Activated gamma-delta T cell treated with anti-CD3 and anti-CD28 coated beads, Interleukin-2, amount 50 U/mL, for 16 hours (primary cell): ENCODE measurements around the gene NOS1.
A peak's percentile ranks its signal among the peaks of the same experiment; 100 is the strongest.
"Not testable (repeated sequence)": the region's sequence is repeated elsewhere in the genome, so short reads cannot be mapped to it uniquely, and the experiment has no call there.

ENCODE experiments used
- DNase-seq: peaks from one replicate; pipeline ENCODE4 v3.0.0-alpha.2; 2020; ENCODE audit warnings: low read depth

Gene NOS1

GRCh38 chr12:117262749-117263148 lies 98.7 kb downstream of the NOS1 start:
- DNase-seq: no peak

GRCh38 chr12:117261247-117261646 lies 100.2 kb downstream of the NOS1 start:
- no peak for DNase-seq

DNA sequence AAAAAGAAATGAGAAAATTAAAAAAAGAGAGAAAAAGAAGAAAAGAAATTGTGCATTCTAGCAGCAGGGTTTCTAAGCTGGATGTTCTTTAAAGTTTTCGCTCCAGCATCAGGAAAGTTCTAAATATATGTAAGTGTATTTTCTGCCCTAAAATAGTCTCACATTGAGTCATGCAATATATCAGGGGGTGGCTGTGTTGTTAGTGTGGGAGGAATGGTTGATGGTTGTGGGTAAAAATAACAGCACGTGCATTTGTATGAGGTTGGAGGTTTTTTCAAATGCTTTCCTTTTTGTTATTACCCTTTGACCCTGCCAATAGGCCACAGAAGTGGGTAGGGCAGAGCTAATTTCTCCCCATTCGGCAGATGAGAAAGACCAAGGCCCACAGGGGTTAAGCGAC lies 106.0 kb downstream of the NOS1 start:
- no peak for DNase-seq

DNA sequence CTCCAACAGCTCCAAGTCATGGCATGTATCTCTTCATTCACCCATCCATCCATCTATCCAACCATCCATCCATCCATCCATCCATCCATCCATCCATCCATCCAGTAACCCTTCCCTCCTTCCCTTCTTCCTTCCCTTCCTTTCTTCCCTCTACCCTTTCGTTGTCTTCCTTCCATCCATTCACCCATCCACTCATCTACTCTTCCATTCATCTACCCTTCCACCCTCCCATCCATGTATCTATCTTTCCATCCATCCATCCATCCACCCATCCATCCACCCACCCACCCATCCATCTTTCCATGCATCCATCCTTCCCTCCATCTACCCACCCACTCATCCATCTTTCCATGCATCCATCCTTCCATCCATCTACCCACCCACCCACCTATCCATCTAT lies 117.9 kb downstream of the NOS1 start:
- DNase-seq: no peak

GRCh38 chr12:117241697-117242096 lies 119.7 kb downstream of the NOS1 start:
- no peak for DNase-seq

DNA sequence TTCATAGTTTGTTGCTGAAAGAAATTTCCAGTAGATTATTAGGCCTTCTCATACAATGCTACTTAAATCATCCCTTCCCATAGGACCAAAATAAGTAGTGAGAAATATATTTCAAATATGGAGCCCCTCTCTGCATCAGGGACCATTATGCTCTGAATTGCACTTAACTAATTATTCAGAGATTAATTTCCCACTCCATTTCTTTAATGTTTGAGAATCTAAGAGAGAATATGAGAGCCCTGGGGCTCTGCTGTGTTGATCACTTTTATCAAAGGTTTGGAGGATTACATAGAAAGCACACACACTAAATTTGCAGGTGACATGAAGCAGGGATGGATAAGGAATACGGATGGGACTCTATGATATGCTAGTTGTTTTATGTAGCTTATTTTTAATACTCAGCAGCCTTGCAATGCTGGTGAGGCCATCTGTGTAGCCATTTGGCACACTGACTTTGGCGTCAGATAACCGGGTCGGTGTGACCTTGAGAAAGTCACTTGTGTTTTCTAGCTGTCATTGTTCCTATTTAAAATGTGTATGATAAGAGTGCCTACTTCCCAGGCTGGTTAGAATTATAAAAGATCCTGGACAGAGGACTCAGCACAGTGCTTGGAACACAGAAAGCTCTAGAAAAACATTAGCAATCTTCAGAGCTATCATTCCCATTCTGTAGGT lies 121.2 kb downstream of the NOS1 start:
- DNase-seq: no peak

DNA sequence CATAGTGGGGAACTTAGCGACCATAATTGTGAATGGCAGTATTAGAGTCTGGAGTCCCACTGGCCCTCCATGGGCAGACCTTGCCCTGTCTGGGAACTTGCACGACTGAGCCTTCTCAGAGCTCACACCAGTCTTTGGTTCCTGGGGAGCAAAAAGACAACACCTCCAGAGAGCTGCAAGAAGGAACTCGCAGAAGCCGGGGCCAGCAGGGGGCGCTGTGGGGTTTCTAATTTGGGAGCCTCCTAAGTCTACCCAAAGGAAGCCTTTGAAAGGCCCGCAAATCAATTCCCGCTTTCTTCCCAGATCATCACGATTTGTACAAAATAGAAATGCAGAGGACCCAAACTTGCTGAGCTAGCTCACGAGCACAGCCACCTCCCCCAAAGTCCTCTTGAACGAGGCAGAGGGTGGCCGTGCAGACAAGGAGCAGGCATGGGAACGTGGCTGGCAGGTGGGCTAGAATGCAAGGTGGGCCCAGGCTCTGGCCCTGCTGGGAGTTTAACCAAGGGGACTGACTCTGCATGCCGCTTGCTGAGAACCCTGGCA lies 124.9 kb downstream of the NOS1 start:
- DNase-seq: peak; percentile 53

GRCh38 chr12:117235261-117235660 lies 126.2 kb downstream of the NOS1 start:
- DNase-seq: no peak

GRCh38 chr12:117234441-117234840 lies 127.0 kb downstream of the NOS1 start:
- no peak for DNase-seq

DNA sequence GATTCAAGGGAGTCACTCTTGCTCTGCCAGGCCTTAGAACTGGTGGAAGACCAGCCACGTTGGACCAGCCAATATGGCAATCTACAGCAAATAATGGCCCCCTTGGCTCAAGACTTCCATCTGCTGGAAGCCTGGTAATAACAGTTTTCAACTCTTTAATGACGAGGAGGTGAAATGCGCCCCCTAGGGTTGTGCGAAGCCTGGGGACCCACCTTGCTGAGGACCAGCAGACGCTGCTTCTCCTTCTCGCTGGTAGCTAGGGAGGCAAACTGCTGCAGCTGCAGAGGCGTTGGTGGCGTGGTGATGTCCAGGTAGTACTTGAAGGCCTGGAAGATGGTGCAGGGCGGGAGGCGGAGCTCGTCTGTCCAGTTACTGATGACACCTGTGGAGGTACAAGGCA lies 129.7 kb downstream of the NOS1 start:
- DNase-seq: no peak

DNA sequence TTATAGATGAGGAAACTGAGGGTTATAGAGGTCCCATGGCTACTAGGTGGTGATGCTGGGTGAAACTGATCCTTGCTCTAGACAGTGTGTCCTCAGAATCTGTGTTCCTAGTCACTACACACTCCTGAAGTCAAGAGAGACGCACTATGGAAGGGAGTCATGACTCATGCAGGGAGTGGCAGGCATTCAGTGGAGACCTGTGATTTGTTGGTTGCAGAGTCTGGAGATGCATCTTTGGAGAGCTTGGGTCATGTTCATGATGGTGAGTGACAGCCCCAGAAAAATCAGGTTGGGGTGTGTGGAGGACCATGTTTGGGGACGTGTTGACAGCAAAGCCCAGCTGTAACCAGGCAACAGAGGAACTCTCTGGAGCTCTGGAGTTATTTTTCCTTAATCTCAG lies 133.2 kb downstream of the NOS1 start:
- no peak for DNase-seq

DNA sequence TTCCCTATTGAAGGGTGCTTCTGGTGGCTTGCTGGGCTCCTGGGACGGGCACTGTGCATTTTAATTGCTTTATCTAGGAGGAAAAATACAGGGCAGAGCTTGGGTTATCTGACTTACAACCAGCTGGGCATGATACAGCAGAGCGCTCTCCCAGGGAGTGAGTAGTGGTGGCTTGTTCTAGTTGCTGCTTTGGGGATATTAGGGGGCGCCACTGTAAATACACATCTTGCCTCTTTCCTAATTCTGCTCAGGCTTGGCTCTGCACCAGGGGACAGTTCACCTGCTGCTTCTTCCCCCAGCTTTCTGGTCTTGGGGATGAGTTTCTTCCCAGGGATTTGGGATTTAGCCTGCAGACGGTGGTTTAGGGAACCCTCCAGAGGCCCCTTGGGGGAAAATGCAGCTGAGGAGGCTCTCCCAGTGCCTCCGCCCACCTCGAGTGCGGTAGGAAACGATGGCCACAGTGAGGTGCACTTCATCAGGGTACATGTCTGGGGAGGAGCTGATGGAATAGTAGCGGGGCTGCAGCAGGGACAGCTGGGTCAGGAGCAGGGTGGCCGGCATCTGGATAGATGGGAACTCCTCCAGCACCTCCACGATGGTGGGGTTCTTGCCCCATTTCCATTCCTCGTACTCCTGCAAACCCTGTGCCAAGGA lies 134.3 kb downstream of the NOS1 start:
- no peak for DNase-seq

DNA sequence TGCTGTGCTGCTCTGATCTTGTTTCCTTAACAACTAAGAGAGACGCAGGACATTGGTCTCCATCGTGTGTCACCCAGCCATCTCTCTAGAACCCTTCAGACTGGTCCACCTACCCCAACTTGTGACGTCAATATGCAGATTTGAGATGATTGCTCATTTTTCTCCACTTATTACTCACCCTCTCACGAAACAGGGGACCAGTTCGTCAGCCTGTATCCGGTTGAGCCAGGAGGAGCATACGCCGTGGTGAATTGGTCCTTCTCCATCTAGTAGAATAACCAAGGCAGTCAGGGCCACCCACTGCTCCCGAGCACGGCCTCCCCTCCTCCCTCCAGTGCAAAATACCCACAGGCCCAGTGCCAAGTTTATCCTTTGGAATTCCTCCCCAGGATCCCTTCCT lies 134.9 kb downstream of the NOS1 start:
- no peak for DNase-seq

GRCh38 chr12:117225179-117225578 lies 136.2 kb downstream of the NOS1 start:
- DNase-seq: no peak

- DNase-seq: not testable (repeated sequence)
Measured at GRCh38 chr12:117220947-117221346, 140.5 kb downstream of the NOS1 start.

GRCh38 chr12:117218149-117218548 lies 143.3 kb downstream of the NOS1 start:
- DNase-seq: no peak

DNA sequence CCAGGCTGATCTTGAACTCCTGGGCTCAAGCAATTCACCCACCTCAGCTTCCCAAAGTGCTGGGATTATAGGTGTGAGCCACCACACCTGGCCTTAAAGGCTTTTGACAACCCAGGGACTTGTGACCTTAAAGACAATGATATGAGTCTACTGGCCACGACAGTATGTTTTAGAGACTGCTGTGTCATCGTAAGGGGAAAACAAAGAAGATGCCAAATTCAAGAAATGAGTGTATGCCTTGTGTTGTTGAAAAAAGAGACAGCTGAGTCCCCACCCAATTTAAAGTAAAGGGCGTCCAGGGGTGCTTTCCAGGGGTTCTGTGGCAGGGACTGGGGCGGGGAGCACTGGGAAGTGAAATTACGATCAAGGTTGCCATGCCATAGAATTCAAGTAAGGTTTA lies 144.7 kb downstream of the NOS1 start:
- no peak for DNase-seq

DNA sequence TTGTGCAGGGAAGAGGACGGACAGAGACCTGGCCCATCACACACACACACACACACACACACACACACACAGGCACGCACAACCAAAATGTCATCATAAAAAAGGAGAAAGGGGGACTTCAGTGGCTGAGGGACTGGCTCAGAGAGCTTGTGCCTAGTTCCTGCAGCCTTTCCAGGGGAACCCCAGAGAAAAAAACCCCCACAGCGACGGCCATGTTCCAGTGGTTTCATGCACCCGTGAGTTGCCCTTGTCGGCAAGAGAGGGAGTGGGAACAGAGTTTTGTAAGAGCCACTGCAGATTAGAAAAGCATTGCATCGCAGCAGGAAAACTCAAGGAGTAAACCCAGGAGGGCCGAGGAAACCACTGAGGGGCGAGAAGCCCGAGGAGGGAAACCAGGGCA lies 146.6 kb downstream of the NOS1 start:
- DNase-seq: no peak

- DNase-seq: no peak
Measured at GRCh38 chr12:117213295-117213808, 148.1 kb downstream of the NOS1 start.

- DNase-seq: peak; percentile 39
Measured at GRCh38 chr12:117212563-117213190, 148.7 kb downstream of the NOS1 start.

GRCh38 chr12:117210266-117210918 lies 151.0 kb downstream of the NOS1 start:
- DNase-seq: no peak

DNA sequence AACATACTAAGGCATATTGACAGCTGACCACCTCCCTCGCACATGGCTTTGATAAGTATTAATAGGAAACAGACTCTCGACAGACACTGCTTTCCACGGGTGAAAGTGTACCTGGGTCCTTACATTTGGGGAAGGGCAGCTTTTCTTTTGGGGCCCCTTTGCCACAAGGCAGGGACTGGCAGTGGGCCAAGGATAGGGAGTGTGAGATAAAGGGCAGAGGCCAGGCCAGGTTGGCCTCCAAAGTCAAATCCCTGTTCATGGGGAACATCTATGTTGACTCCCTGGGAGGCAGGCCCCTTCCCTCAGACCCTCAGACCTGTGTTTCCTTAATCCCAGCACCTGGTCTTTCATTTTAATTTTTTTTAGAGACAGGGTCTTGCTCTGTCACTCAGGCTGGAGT lies 151.8 kb downstream of the NOS1 start:
- DNase-seq: no peak
